Pancreas (tissue), 10 donors: ENCODE data around the gene SLC17A7. TPM values are rescaled to one million over a fixed set of nuclear protein-coding genes. Genes with fewer than 3 reads are reported as not detected.

Experiments
- ATAC-seq, 4 donors: fragments of 200-7000 bp; cut with Tn5 transposase; one replicate each; pipeline versions ENCODE4 v1.8.0 to v1.9.1; 2020; ENCODE audit warnings: mild to moderate bottlenecking in 4 of 4, moderate library complexity in 4 of 4
- DNase-seq, 6 donors: peaks; one replicate each; pipeline ENCODE4 v3.0.0-alpha.2; 2020
- FAIRE-seq: peaks from 2 replicates; lab custom pipeline; 2012; peaks lifted over from hg19 to GRCh38; lab: Jason Lieb, UNC
- H3K27ac ChIP-seq, 4 donors: fragments of 200-600 bp; sonication (generic); 1 replicate in 3 of 4; 2 replicates in 1 of 4; pipeline versions ENCODE4 v1.5.0 to v1.8.0; 2020
- H3K27me3 ChIP-seq, 4 donors: fragments of 200-600 bp; one replicate each; pipeline ENCODE4 v1.8.0; 2021
- H3K36me3 ChIP-seq, 3 donors: fragments of 200-600 bp; sonication (generic) in 1 of 3; one replicate each; pipeline versions ENCODE4 v1.5.0 to v1.8.0; 2020 to 2021
- H3K4me1 ChIP-seq, 3 donors: fragments of 200-600 bp; one replicate each; pipeline ENCODE4 v1.8.0; 2021
- H3K4me3 ChIP-seq, 4 donors: fragments of 200-600 bp; sonication (generic) in 2 of 4; one replicate each; pipeline versions ENCODE4 v1.5.0 to v1.8.0; 2020 to 2021
- H3K9me3 ChIP-seq, 4 donors: fragments of 200-600 bp; one replicate each; pipeline ENCODE4 v1.8.0; 2021
- WGBS, 2 donors: extraction: QIAGEN DNeasy Blood & Tissue Kit; methylation state at CpG; one replicate each; pipeline ENCODE4 v1.1.7; 2013; 5-methylcytosine and 5-hydroxymethylcytosine counted together
- intact Hi-C, 3 donors: fragments of 100-400 bp; cut with DNase I; formaldehyde crosslinking; loops; one replicate each; pipeline versions ENCODE4 v1.11.1 to v1.14.2; 2022
- polyA plus RNA-seq, 2 donors: library from polyadenylated mRNA; stranded (reverse); fragments of 200-250 nt; gene quantifications; one replicate each; pipeline ENCODE4 v1.2.3, GENCODE V29; 2013
- total RNA-seq, 6 donors: library from RNA; stranded (reverse); fragmentation: NEBNext Ultra II Directional in 4 of 6; extraction: Animal tissue kit (Norgen Biotek cat#: 25700) in 4 of 6; gene quantifications; one replicate each; pipeline versions ENCODE4 v1.2.1 to v1.2.4, GENCODE V29; 2021 to 2023
- TF ChIP-seq, protein P1 (sequence below), 4 donors: fragments of 200-600 bp; sonication (generic) in 3 of 4; IDR thresholded peaks; one replicate each; pipeline versions ENCODE4 v1.5.0 to v1.8.0; 2021; ENCODE audit warnings: antibody characterized with exemption in 4 of 4
- donor health status: healthy with polysubstance abuse.
- donor health status: DM: no; HTN: no; CAD: no; lungs with moderate emphysema.
- donor health status: DM: no; HTN: no; CAD: no.
- donor health status: control.
- donor health status: control.
- donor health status: Bipolar disorder and iron deficiency.
- donor health status: DM: yes; HTN: yes; CAD: no.
- donor health status: DM: no; HTN: no; CAD: no.
- donor health status: DM: no; HTN: no; CAD: no.
- donor health status: DM: yes; HTN: yes; CAD: no.

The SLC17A7 gene
- total and polyA plus RNA-seq, 8 donors = 0.13 to 0.53 (median 0.31) TPM; not detected in 1

GRCh38 chr19:49387936-49388372 is 53.4 kb downstream of the SLC17A7 start, which contains the start of gene KASH5:
TSS of gene KASH5 (plus strand) at chr19:49388249. CDS start at chr19:49390884, 2,635 bp downstream.
- Histone ChIP-seq H3K4me3 (peak within 1 kb of the TSS in 2 of 4 donors; percentile 22), H3K27ac (no peak within 1 kb of the TSS), H3K4me1 (peaks cover 3 to 5% (median 5%) of the 10 kb centered on the region in 3 donors), H3K9me3 (no peaks in the 10 kb centered on the region), H3K36me3 (no peaks in the 10 kb centered on the region), H3K27me3 (no peaks in the 10 kb centered on the region)
- intact Hi-C loops = no loop called here
- TF ChIP-seq, protein P1, sequence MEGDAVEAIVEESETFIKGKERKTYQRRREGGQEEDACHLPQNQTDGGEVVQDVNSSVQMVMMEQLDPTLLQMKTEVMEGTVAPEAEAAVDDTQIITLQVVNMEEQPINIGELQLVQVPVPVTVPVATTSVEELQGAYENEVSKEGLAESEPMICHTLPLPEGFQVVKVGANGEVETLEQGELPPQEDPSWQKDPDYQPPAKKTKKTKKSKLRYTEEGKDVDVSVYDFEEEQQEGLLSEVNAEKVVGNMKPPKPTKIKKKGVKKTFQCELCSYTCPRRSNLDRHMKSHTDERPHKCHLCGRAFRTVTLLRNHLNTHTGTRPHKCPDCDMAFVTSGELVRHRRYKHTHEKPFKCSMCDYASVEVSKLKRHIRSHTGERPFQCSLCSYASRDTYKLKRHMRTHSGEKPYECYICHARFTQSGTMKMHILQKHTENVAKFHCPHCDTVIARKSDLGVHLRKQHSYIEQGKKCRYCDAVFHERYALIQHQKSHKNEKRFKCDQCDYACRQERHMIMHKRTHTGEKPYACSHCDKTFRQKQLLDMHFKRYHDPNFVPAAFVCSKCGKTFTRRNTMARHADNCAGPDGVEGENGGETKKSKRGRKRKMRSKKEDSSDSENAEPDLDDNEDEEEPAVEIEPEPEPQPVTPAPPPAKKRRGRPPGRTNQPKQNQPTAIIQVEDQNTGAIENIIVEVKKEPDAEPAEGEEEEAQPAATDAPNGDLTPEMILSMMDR (IDR thresholded peaks at IDR 0.05) = no peak
- no peak for FAIRE-seq
- 45 to 46% methylated on average over 39 to 40 of the region's 40 CpGs for WGBS, 2 donors
- DNase-seq = peak; percentile 81 to 98 (median 90)
- peak; percentile 42 to 71 (median 53) for ATAC-seq

DNA sequence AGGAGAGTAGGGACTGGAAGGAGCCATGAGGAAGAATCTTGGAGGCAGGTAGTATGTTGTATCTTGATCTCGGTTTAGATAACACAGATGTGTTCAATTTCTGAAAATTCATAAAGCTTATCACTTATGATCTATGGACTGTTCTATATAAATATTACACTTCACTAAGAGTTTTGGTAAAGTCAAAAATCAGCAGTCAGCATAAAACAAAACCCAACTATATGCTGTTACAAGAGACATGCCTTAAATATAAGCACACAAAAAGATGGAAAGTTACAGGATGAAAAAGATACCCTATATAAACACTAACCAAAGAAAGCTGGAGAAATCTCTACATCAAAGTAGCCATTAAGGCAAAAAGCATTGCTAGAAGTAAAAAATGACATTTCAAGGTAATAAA is 57.7 kb downstream of the SLC17A7 start:
- no peak for DNase-seq
- no peak for FAIRE-seq
- Histone ChIP-seq H3K4me3 (no peak overlapping the region), H3K27me3 (no peaks in the 10 kb centered on the region), H3K9me3 (no peaks in the 10 kb centered on the region), H3K27ac (no peak overlapping the region), H3K4me1 (no peaks in the 10 kb centered on the region), H3K36me3 (no peaks in the 10 kb centered on the region)
- ATAC-seq = no peak
- TF ChIP-seq, protein P1 (IDR thresholded peaks at IDR 0.05) = no peak
- 38 to 58% methylated on average over 1 of the region's 1 CpG for WGBS, 2 donors
- intact Hi-C loops = no loop called here

- WGBS, 2 donors = 90 to 93% methylated on average over 5 of the region's 5 CpGs
- TF ChIP-seq, protein P1 (IDR thresholded peaks at IDR 0.05) = no peak
- ATAC-seq = no peak
Measured at GRCh38 chr19:49382639-49383038, 58.7 kb downstream of the SLC17A7 start.

DNA sequence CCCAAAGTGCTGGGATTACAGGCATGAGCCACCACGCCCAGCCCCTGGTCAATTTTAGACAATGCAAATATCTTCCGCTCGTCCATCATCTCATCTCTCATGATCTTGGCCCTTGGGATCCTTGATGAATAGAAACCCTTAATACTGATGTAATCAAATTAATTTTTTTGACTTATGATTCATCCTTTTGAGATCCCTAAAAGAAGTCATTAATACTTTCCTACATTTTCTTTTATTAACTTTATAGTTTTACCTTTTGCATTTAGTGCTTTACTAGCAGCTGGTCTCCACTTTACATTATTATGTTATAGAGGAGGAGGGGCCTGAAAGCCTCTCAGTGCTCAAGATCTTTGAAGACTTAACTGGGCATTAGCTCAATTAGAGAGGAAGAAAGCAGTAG is 60.9 kb downstream of the SLC17A7 start:
- ATAC-seq (no peak), DNase-seq (no peak), FAIRE-seq (no peak)
- intact Hi-C loops = no loop called here
- H3K36me3 ChIP-seq = no peaks in the 10 kb centered on the region
- no peak overlapping the region for H3K4me3 ChIP-seq
- no peaks in the 10 kb centered on the region for H3K4me1 ChIP-seq
- 89 to 95% methylated on average over 3 of the region's 3 CpGs for WGBS, 2 donors
- H3K27ac ChIP-seq = no peak overlapping the region
- no peaks in the 10 kb centered on the region for H3K9me3 ChIP-seq
- TF ChIP-seq, protein P1 (IDR thresholded peaks at IDR 0.05) = no peak
- no peaks in the 10 kb centered on the region for H3K27me3 ChIP-seq

More at GRCh38 chr19:49382639-49383038, 58.7 kb downstream of the SLC17A7 start:
- Histone ChIP-seq H3K9me3 (no peaks in the 10 kb centered on the region), H3K4me1 (no peaks in the 10 kb centered on the region), H3K27me3 (no peaks in the 10 kb centered on the region), H3K36me3 (no peaks in the 10 kb centered on the region), H3K27ac (no peak overlapping the region), H3K4me3 (no peak overlapping the region)
- DNase-seq = no peak
- intact Hi-C loops = no loop called here
- no peak for FAIRE-seq

Other genes with a start within 250 kb of the SLC17A7 start
- 1 to 10 TPM; 1.5 to 4.1 (median 2.7) TPM for gene SLC6A16, start 116.3 kb downstream of the SLC17A7 start, total RNA-seq
- gene SLC6A16, start 116.3 kb downstream of the SLC17A7 start, polyA plus RNA-seq = 1 to 10 TPM; 4.5 to 5.9 TPM
- gene CD37, start 106.1 kb downstream of the SLC17A7 start, total RNA-seq = 10 to 100 TPM in 1 of 6 donors, 1 to 10 TPM in 3, under 1 TPM in 2; 0.35 to 23.1 (median 2.7) TPM
- gene CD37, start 106.1 kb downstream of the SLC17A7 start, polyA plus RNA-seq = 1 to 10 TPM; 1.8 to 2.0 TPM
- 10 to 100 TPM; 10.5 to 30.6 (median 12.6) TPM for gene TEAD2, start 79.1 kb downstream of the SLC17A7 start, total RNA-seq
- gene TEAD2, start 79.1 kb downstream of the SLC17A7 start, polyA plus RNA-seq = 10 to 100 TPM; 16.0 to 16.8 TPM
- 1 to 10 TPM in 1 of 6 donors, under 1 TPM in 3, not detected in 2; 0.41 to 1.3 (median 0.53) TPM for gene DKKL1, start 77.7 kb downstream of the SLC17A7 start, total RNA-seq
- under 1 TPM in 1 of 2 donors, not detected in 1; 0.12 TPM for gene DKKL1, start 77.7 kb downstream of the SLC17A7 start, polyA plus RNA-seq
- 1 to 10 TPM; 1.3 to 3.3 (median 2.7) TPM for gene KASH5, start 53.3 kb downstream of the SLC17A7 start, total RNA-seq
- 1 to 10 TPM; 1.2 to 1.7 TPM for gene KASH5, start 53.3 kb downstream of the SLC17A7 start, polyA plus RNA-seq
- not detected for gene PTH2, start 18.1 kb downstream of the SLC17A7 start, total RNA-seq
- not detected for gene PTH2, start 18.1 kb downstream of the SLC17A7 start, polyA plus RNA-seq
- not detected for gene GFY, start 16.1 kb downstream of the SLC17A7 start, total RNA-seq
- gene GFY, start 16.1 kb downstream of the SLC17A7 start, polyA plus RNA-seq = not detected
- 10 to 100 TPM; 34.2 to 49.1 (median 37.2) TPM for gene PIH1D1, start 10.3 kb upstream of the SLC17A7 start, total RNA-seq
- gene PIH1D1, start 10.3 kb upstream of the SLC17A7 start, polyA plus RNA-seq = 100 to 1,000 TPM in 1 of 2 donors, 10 to 100 TPM in 1; 82.5 to 110 TPM
- gene ALDH16A1, start 11.7 kb upstream of the SLC17A7 start, total RNA-seq = 10 to 100 TPM; 16.1 to 22.9 (median 19.8) TPM
- gene ALDH16A1, start 11.7 kb upstream of the SLC17A7 start, polyA plus RNA-seq = 10 to 100 TPM; 72.4 to 89.3 TPM
- 1 to 10 TPM in 5 of 6 donors, under 1 TPM in 1; 0.79 to 3.7 (median 1.8) TPM for gene FLT3LG, start 32.7 kb upstream of the SLC17A7 start, total RNA-seq
- 1 to 10 TPM; 7.1 to 8.4 TPM for gene FLT3LG, start 32.7 kb upstream of the SLC17A7 start, polyA plus RNA-seq
- 1,000 to 10,000 TPM; 1,459 to 2,866 (median 2,217) TPM for gene RPL13A, start 46.1 kb upstream of the SLC17A7 start, total RNA-seq
- gene RPL13A, start 46.1 kb upstream of the SLC17A7 start, polyA plus RNA-seq = 1,000 to 10,000 TPM; 1,585 to 1,842 TPM
- 1,000 to 10,000 TPM in 4 of 6 donors, 100 to 1,000 TPM in 2; 765 to 1,427 (median 1,126) TPM for gene RPS11, start 54.9 kb upstream of the SLC17A7 start, total RNA-seq
- 1,000 to 10,000 TPM; 2,346 to 2,426 TPM for gene RPS11, start 54.9 kb upstream of the SLC17A7 start, polyA plus RNA-seq
- gene FCGRT, start 71.1 kb upstream of the SLC17A7 start, total RNA-seq = 100 to 1,000 TPM in 1 of 6 donors, 10 to 100 TPM in 5; 48.4 to 105 (median 66.3) TPM
- gene FCGRT, start 71.1 kb upstream of the SLC17A7 start, polyA plus RNA-seq = 10 to 100 TPM; 74.5 to 87.8 TPM
- gene RCN3, start 86.5 kb upstream of the SLC17A7 start, total RNA-seq = 10 to 100 TPM in 1 of 6 donors, 1 to 10 TPM in 5; 1.6 to 16.5 (median 4.8) TPM
- 10 to 100 TPM; 38.7 to 41.5 TPM for gene RCN3, start 86.5 kb upstream of the SLC17A7 start, polyA plus RNA-seq
- 10 to 100 TPM; 40.5 to 76.3 (median 52.1) TPM for gene NOSIP, start 139.0 kb upstream of the SLC17A7 start, total RNA-seq
- gene NOSIP, start 139.0 kb upstream of the SLC17A7 start, polyA plus RNA-seq = 100 to 1,000 TPM; 120 to 148 TPM
- 1 to 10 TPM; 6.5 to 8.9 (median 8.3) TPM for gene PRRG2, start 139.8 kb upstream of the SLC17A7 start, total RNA-seq
- gene PRRG2, start 139.8 kb upstream of the SLC17A7 start, polyA plus RNA-seq = 10 to 100 TPM; 11.6 to 15.9 TPM
- gene PRR12, start 149.7 kb upstream of the SLC17A7 start, total RNA-seq = 10 to 100 TPM in 3 of 6 donors, 1 to 10 TPM in 3; 8.3 to 17.7 (median 9.5) TPM
- gene PRR12, start 149.7 kb upstream of the SLC17A7 start, polyA plus RNA-seq = 10 to 100 TPM; 14.0 to 18.9 TPM
- 10 to 100 TPM in 2 of 6 donors, 1 to 10 TPM in 4; 5.5 to 24.4 (median 7.5) TPM for gene RRAS, start 198.6 kb upstream of the SLC17A7 start, total RNA-seq
- 10 to 100 TPM; 27.2 to 42.9 TPM for gene RRAS, start 198.6 kb upstream of the SLC17A7 start, polyA plus RNA-seq
- gene SCAF1, start 200.7 kb upstream of the SLC17A7 start, total RNA-seq = 10 to 100 TPM; 17.3 to 34.8 (median 28.3) TPM
- gene SCAF1, start 200.7 kb upstream of the SLC17A7 start, polyA plus RNA-seq = 10 to 100 TPM; 17.8 to 30.4 TPM
- 10 to 100 TPM; 34.4 to 66.0 (median 44.7) TPM for gene IRF3, start 224.3 kb upstream of the SLC17A7 start, total RNA-seq
- gene IRF3, start 224.3 kb upstream of the SLC17A7 start, polyA plus RNA-seq = 100 to 1,000 TPM; 213 to 289 TPM
- 10 to 100 TPM in 2 of 6 donors, 1 to 10 TPM in 4; 6.0 to 12.0 (median 9.6) TPM for gene BCL2L12, start 224.4 kb upstream of the SLC17A7 start, total RNA-seq
- gene BCL2L12, start 224.4 kb upstream of the SLC17A7 start, polyA plus RNA-seq = 10 to 100 TPM; 16.2 to 16.5 TPM
- 10 to 100 TPM; 27.2 to 61.1 (median 43.3) TPM for gene PRMT1, start 235.7 kb upstream of the SLC17A7 start, total RNA-seq
- gene PRMT1, start 235.7 kb upstream of the SLC17A7 start, polyA plus RNA-seq = 10 to 100 TPM; 95.3 to 98.7 TPM
- gene ADM5, start 248.1 kb upstream of the SLC17A7 start, total RNA-seq = under 1 TPM; 0.28 to 1.00 (median 0.58) TPM
- 1 to 10 TPM; 2.4 to 2.5 TPM for gene ADM5, start 248.1 kb upstream of the SLC17A7 start, polyA plus RNA-seq
- gene CPT1C, start 249.6 kb upstream of the SLC17A7 start, total RNA-seq = 1 to 10 TPM in 4 of 6 donors, under 1 TPM in 2; 0.28 to 5.6 (median 2.1) TPM
- 10 to 100 TPM; 10.5 to 12.6 TPM for gene CPT1C, start 249.6 kb upstream of the SLC17A7 start, polyA plus RNA-seq